Transverse colon (tissue), 4 donors: ENCODE data around the gene OFD1.

ENCODE experiments used
- CTCF ChIP-seq, 5 experiments: fragments of 200-600 bp in 3 of 5; fragments of 450-650 bp in 2 of 5; sonication (generic) in 3 of 5; IDR thresholded peaks; 1 replicate in 2 of 5; 2 replicates in 3 of 5; pipeline ENCODE4 v1.5.1; 2016 to 2017; ENCODE audit warnings: antibody characterized with exemption in 5 of 5, inconsistent platforms in 3 of 5, mild to moderate bottlenecking in 2 of 5, moderate library complexity in 1 of 5
- EP300 ChIP-seq: sonication (generic); formaldehyde crosslinking; IDR thresholded peaks from one replicate; pipeline ENCODE4 v1.6.1; 2017; ENCODE audit warnings: antibody characterized with exemption, low read depth
- POLR2A ChIP-seq: fragments of 450-650 bp; IDR thresholded peaks from one replicate; pipeline ENCODE4 v1.6.1; 2016; ENCODE audit warnings: antibody characterized with exemption, mild to moderate bottlenecking, moderate library complexity
- POLR2AphosphoS5 ChIP-seq, 3 donors: sonication (generic); formaldehyde crosslinking; IDR thresholded peaks; one replicate each; pipeline ENCODE4 v1.6.1; 2016; ENCODE audit warnings: antibody characterized with exemption in 3 of 3

DNA sequence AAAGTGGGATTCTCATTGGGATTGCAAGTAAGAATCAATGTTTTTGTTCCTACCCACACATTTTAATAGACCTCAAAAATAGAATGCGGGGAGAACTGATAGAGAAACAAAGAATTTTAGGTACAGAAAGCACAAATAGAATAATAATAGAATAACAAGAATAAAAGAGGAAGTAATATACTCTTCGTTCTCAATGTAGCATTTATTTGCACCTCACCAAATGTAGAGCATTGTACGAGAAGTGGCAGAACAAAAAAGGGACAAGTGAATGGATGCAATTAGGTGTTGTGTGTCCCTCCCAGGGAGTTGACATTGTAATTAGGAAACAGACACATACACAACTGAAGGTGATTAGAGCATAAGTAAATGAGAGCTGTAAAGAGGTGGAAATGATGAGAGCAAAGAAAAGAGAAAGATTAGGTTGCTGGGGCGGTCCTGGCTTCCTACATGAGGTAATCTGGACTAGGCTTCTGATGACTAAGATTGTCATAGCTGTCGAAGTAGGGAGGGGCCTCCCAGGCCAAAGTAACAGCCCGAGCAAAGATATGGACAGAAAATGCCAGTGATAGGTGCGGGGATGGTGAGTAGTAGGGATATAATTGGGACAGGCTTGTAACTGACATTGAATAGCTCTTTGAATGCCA lies 35.2 kb upstream of the OFD1 start:
- TF ChIP-seq CTCF (IDR thresholded peaks at IDR 0.05) (no peak), EP300 (no peak), POLR2A (no peak), POLR2AphosphoS5 (IDR thresholded peaks at IDR 0.05) (no peak)
